Neural progenitor cell (in vitro differentiated cells): Measurements from ENCODE around the gene PRICKLE3.

Source experiments
- CTCF ChIP-seq: fragments of 200-600 bp; sonication (generic); IDR thresholded peaks from 2 replicates; pipeline ENCODE4 v1.5.1; 2017; ENCODE audit warnings: antibody characterized with exemption, mild to moderate bottlenecking
- EZH2 ChIP-seq: fragments of 200-600 bp; sonication (generic); IDR thresholded peaks from 2 replicates; pipeline ENCODE4 v1.6.1; 2017; ENCODE audit warnings: antibody characterized with exemption, mild to moderate bottlenecking, moderate library complexity
- EZH2phosphoT487 ChIP-seq: fragments of 200-600 bp; sonication (generic); IDR thresholded peaks from 2 replicates; pipeline ENCODE4 v1.6.1; 2017; ENCODE audit warnings: antibody characterized with exemption

GRCh38 chrX:49174723-49175122, 11.4 kb downstream of the PRICKLE3 start:
- no peak for TF ChIP-seq CTCF
- no peak for TF ChIP-seq EZH2
- no peak for TF ChIP-seq EZH2phosphoT487
